Measurements from ENCODE around the gene WSB2.
"Not testable (repeated sequence)": the region's sequence is repeated elsewhere in the genome, so short reads cannot be mapped to it uniquely, and the experiment has no call there.

The WSB2 gene

GRCh38 chr12:118061011-118061872 lies at the start of gene WSB2:
WSB2 (minus strand) TSS chr12:118061179; CDS start chr12:118061048, 131 bp downstream.
- peak; percentile 85 for DNase-seq

- DNase-seq, result no peak
These were observed 48.1 kb upstream of the WSB2 start for GRCh38 chr12:118109088-118109487.

- no peak for DNase-seq
These were observed 46.7 kb upstream of the WSB2 start for GRCh38 chr12:118107694-118108093.

GRCh38 chr12:118107011-118107410 lies 46.0 kb upstream of the WSB2 start:
- DNase-seq, result no peak

- DNase-seq, result peak; percentile 62
These were observed 42.8 kb upstream of the WSB2 start, which contains the start of gene VSIG10 for GRCh38 chr12:118103601-118104382. VSIG10 (minus strand) TSS chr12:118104011; CDS start chr12:118103671, 340 bp downstream.

GRCh38 chr12:118103201-118103600 lies 42.2 kb upstream of the WSB2 start:
- no peak for DNase-seq

GRCh38 chr12:118102609-118103008 lies 41.6 kb upstream of the WSB2 start:
- no peak for DNase-seq

- DNase-seq, result no peak
These were observed 41.1 kb upstream of the WSB2 start for GRCh38 chr12:118102070-118102469.

- DNase-seq, result no peak
These were observed 40.1 kb upstream of the WSB2 start for GRCh38 chr12:118101051-118101450.

GRCh38 chr12:118098911-118099671 lies 38.1 kb upstream of the WSB2 start:
- no peak for DNase-seq

GRCh38 chr12:118098401-118098800 lies 37.4 kb upstream of the WSB2 start:
- no peak for DNase-seq

- no peak for DNase-seq
These were observed 33.1 kb upstream of the WSB2 start for GRCh38 chr12:118094039-118094438.

- DNase-seq, result no peak
These were observed 28.8 kb upstream of the WSB2 start for GRCh38 chr12:118089782-118090181.

GRCh38 chr12:118082161-118082560 lies 21.2 kb upstream of the WSB2 start:
- no peak for DNase-seq

- DNase-seq, result not testable (repeated sequence)
These were observed 20.5 kb upstream of the WSB2 start for GRCh38 chr12:118081521-118081920.

GRCh38 chr12:118073768-118074167 lies 12.8 kb upstream of the WSB2 start:
- no peak for DNase-seq

- no peak for DNase-seq
These were observed 9.7 kb upstream of the WSB2 start for GRCh38 chr12:118070650-118071049.

GRCh38 chr12:118068445-118068844 lies 7.5 kb upstream of the WSB2 start:
- no peak for DNase-seq

- no peak for DNase-seq
These were observed 4.4 kb upstream of the WSB2 start for GRCh38 chr12:118065380-118065779.

GRCh38 chr12:118064608-118065007 lies 3.6 kb upstream of the WSB2 start:
- DNase-seq, result no peak

GRCh38 chr12:118063576-118064391 lies 2.8 kb upstream of the WSB2 start:
- DNase-seq, result no peak

Data from midbrain (tissue), 1 donor.